Thymus (tissue), 11 donors: ENCODE measurements around the gene EFCC1. TPM values are rescaled to one million over a fixed set of nuclear protein-coding genes. Genes with fewer than 3 reads are reported as not detected.

ENCODE experiments used
- DNase-seq, 9 donors: peaks; one replicate each; pipeline ENCODE4 v3.0.0-alpha.2; 2013; ENCODE audit warnings: low spot score in 9 of 9, low read depth in 6 of 9, missing footprints in 1 of 9
- H3K27ac ChIP-seq, 2 donors: one replicate each; pipeline ENCODE4 v1.5.1; 2013; ENCODE audit warnings: control low read depth in 1 of 2, low read depth in 1 of 2, low read length in 1 of 2, mild to moderate bottlenecking in 1 of 2, moderate library complexity in 1 of 2
- H3K27me3 ChIP-seq, 2 donors: one replicate each; pipeline ENCODE4 v1.5.1; 2013; ENCODE audit warnings: low read length in 1 of 2; ENCODE audit not compliant: control insufficient read depth in 2 of 2, insufficient read depth in 1 of 2
- H3K36me3 ChIP-seq, 2 donors: one replicate each; pipeline ENCODE4 v1.5.1; 2013; ENCODE audit warnings: low read length in 1 of 2, mild to moderate bottlenecking in 1 of 2, moderate library complexity in 1 of 2; ENCODE audit not compliant: control insufficient read depth in 2 of 2, insufficient read depth in 2 of 2
- H3K4me1 ChIP-seq, 2 donors: one replicate each; pipeline ENCODE4 v1.5.1; 2013; ENCODE audit warnings: low read length in 2 of 2; ENCODE audit not compliant: control insufficient read depth in 2 of 2, insufficient read depth in 2 of 2
- H3K4me3 ChIP-seq, 2 donors: one replicate each; pipeline ENCODE4 v1.5.1; 2013; ENCODE audit warnings: low read length in 2 of 2, control low read depth in 1 of 2, mild to moderate bottlenecking in 1 of 2
- H3K9me3 ChIP-seq, 2 donors: one replicate each; pipeline ENCODE4 v1.5.1; 2013; ENCODE audit warnings: low read length in 1 of 2, mild to moderate bottlenecking in 1 of 2; ENCODE audit not compliant: control insufficient read depth in 2 of 2, insufficient read depth in 1 of 2
- WGBS: extraction: QIAGEN DNeasy Blood & Tissue Kit; methylation state at CpG from one replicate; pipeline ENCODE4 v1.1.7; 2013; 5-methylcytosine and 5-hydroxymethylcytosine counted together
- polyA plus RNA-seq: library from polyadenylated mRNA; stranded (reverse); fragments of 200-250 nt; gene quantifications from one replicate; pipeline ENCODE4 v1.2.3, GENCODE V29; 2013
- total RNA-seq: library from RNA; stranded (reverse); fragments of 120-200 nt; gene quantifications from one replicate; pipeline ENCODE4 v1.2.4, GENCODE V29; 2013
- donor health status: healthy.

EFCC1 gene
- total and polyA plus RNA-seq, 2 donors, result 1.0 to 1.5 TPM

DNA sequence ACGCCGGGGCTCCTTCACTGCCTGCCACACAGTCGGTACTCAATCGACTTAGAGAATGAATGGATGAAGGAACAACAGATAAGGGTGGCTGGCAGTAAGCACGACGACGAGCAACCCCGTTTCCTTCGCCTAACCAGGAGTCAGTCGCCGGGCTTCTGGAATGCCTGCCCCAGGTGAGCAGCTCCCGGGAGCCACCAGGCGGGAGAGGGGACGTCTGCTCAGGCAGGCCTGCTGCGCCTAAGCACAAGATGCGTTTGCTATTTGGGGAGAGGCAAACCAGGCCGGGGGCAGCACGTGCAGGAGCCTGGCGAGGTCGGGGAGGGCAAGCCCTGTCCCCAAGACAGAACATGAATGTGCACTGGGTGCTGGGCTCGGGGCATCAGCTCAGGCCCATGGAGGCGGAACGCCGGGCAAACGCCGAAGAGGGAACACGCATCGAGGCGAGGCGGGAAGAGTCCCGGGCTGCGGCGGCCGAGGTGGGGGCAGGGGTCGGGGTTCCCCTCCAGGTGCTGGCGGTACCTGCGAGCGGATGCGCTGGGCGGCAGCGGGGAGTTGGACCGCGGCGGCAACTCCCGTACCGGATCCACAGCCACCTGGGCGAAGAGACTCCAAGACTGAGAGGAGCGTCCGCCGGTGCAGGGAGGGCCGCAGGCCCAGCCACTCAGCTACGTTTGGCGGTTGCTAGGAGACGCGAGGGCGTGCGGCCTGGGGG, 7.5 kb upstream of the EFCC1 start, which contains the start of gene CFAP92:
Gene CFAP92, minus strand, starts transcription at position 616 of the 712 bp plus-strand sequence. CDS start 772 bp downstream, outside the sequence.
- peaks cover 46 to 62% of the 10 kb centered on the region in 2 donors for H3K4me1 ChIP-seq
- H3K27me3 ChIP-seq, result no peaks in the 10 kb centered on the region
- H3K9me3 ChIP-seq, result no peaks in the 10 kb centered on the region
- WGBS, result 29% methylated on average over 57 of the region's 57 CpGs
- H3K27ac ChIP-seq, result peak within 1 kb of the TSS; percentile 90 to 91
- H3K36me3 ChIP-seq, result no peaks in the 10 kb centered on the region
- peak in 7 of 9 donors; percentile 75 to 95 (median 89) for DNase-seq
- peak within 1 kb of the TSS; percentile 43 to 46 for H3K4me3 ChIP-seq

DNA sequence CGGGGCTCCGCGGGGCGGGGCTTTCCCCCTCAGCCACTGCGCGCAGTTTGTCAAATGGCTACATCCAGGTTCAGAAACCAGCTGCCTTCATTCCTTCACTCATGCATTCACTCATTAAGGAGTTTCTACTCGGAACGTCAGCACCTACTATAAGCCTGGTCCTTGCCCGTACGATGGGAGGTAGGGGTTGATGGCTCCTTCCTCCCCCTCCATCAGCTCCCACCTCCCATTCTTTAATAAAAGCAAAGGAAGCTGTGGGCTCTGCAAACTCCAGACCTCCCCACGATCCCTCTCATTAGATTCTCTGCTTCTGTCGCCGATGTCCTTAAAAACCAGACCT, 7.0 kb upstream of the EFCC1 start:
- Histone ChIP-seq H3K9me3 (no peaks in the 10 kb centered on the region), H3K36me3 (no peaks in the 10 kb centered on the region), H3K27ac (peak overlapping the region; percentile 53 to 90), H3K27me3 (no peaks in the 10 kb centered on the region), H3K4me1 (peaks cover 51 to 67% of the 10 kb centered on the region in 2 donors), H3K4me3 (peak overlapping the region; percentile 43 to 46)
- WGBS, result 2% methylated on average over 13 of the region's 13 CpGs
- peak in 1 of 9 donors; percentile 86 for DNase-seq

DNA sequence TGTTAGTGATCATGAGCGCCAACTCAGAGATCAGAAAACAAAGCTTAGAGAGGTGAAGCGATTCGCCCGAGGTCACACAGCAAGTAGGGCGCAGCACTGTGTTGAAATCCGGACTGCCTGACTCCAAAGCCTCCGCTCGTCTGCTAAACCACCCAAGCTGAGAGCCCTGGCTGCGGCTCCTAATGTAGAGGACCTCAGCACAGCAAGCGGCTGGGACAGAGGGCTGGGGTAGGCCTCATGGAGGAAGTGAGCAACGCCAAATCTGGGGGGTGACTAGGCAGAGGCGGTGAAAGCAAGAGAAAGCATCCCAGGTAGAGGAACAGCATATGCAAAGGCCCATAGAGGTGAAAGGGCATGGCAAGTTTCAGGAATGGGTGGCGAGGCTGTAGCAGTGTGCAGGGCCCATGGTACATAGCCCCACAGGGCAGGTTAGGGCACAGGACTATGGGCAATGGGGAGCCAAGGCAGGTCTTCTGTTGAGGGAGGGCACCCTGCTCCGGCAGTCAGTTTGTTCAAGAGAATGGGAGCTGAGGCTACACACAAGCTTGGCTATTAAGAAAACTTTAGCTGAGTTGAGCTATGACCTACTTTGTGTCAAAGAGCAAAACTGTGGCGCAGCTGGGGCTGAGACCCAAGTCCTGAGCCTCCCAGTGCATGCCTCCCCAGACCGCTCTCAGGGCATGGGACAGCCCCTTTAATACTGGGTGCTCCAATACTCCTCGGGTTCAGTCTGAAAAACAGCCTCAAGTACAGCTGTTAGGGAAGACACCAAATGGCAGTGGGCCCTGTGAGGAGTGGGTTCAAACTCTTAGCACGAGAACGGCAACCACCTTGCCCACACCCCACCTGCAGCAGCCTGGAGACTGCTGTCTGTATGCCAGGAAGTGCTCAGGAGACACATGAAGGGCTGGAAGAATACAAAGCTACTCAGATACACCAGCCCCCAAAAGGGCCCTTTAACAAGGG, 6.2 kb upstream of the EFCC1 start:
- Histone ChIP-seq H3K4me1 (peaks cover 57 to 72% of the 10 kb centered on the region in 2 donors), H3K4me3 (peak overlapping the region; percentile 43 to 46), H3K27me3 (no peaks in the 10 kb centered on the region), H3K36me3 (no peaks in the 10 kb centered on the region), H3K9me3 (peaks cover 0 to 2% of the 10 kb centered on the region in 2 donors), H3K27ac (peak overlapping the region; percentile 90 to 91)
- 62% methylated on average over 19 of the region's 19 CpGs for WGBS
- peak in 5 of 9 donors; percentile 48 to 87 (median 69) for DNase-seq

DNA sequence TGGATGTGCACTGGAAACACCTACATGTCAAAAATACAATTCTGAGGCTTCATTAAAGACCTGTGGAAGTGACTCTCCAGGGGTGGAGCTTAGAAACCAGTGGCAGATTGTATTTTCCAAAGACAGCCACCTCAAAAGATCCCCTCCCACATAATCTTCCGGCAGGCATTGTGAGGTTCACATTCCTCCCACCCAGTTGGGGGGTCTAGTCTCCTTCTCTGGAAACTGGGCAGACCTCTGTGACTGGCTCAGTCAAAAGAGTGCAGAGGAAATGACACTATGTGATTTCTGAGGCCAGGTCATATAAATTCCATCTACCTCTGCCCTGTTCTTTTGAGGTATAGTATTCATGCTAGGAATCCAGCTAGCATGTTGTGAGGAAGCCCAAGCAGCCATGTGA, 5.4 kb upstream of the EFCC1 start:
- DNase-seq, result no peak
- Histone ChIP-seq H3K4me3 (no peak overlapping the region), H3K27me3 (peaks cover 0 to 3% of the 10 kb centered on the region in 2 donors), H3K9me3 (peaks cover 0 to 4% of the 10 kb centered on the region in 2 donors), H3K4me1 (peaks cover 64 to 80% of the 10 kb centered on the region in 2 donors), H3K27ac (peak overlapping the region; percentile 90 to 91), H3K36me3 (no peaks in the 10 kb centered on the region)
- WGBS, result 79% methylated on average over 1 of the region's 1 CpG

DNA sequence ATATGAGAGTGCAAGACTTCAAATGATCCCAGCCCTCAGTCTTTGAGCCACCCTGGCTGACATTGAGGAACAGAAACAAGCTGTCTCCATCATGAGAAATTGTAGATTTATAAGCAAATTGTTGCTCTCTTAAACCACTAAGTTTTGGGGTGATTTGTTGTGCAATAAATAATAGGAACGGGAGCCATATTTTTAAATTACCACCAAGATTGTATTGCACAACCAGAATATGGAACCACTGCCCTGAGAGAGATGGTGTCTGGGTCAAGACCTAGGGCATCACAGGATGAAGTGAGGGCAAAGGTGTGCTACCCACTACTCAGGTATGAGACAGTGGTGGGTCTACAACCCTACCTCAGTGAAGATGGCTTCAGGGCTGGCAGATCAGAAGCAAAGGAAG, 4.9 kb upstream of the EFCC1 start:
- H3K4me1 ChIP-seq, result peaks cover 65 to 85% of the 10 kb centered on the region in 2 donors
- peaks cover 0 to 8% of the 10 kb centered on the region in 2 donors for H3K27me3 ChIP-seq
- 86% methylated on average over 1 of the region's 1 CpG for WGBS
- no peak overlapping the region for H3K4me3 ChIP-seq
- peak in 1 of 9 donors; percentile 55 for DNase-seq
- H3K36me3 ChIP-seq, result no peaks in the 10 kb centered on the region
- peaks cover 0 to 9% of the 10 kb centered on the region in 2 donors for H3K9me3 ChIP-seq
- peak overlapping the region; percentile 55 to 90 for H3K27ac ChIP-seq

DNA sequence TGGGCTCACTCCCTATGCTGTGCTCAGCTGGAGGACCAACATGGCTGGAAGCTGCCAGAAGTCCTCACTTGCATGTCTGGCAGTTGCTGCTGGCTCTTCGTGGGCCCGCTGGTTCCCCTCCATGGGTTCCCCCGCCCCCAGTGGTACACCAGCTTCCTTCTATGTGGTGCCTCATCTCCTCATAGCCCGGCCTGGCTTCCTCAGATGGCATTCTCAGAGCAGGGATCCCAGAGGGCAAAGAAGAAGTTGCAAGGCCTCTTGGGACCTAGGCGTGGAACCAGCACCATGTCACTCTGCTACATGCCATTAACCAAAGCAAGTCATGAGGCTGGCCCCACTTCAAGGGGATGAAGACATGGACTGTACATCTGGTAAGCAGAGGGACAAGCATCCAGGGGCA, 4.4 kb upstream of the EFCC1 start:
- Histone ChIP-seq H3K4me1 (peaks cover 65 to 82% of the 10 kb centered on the region in 2 donors), H3K27me3 (peaks cover 4 to 13% of the 10 kb centered on the region in 2 donors)
- WGBS, result 58% methylated on average over 5 of the region's 5 CpGs

DNA sequence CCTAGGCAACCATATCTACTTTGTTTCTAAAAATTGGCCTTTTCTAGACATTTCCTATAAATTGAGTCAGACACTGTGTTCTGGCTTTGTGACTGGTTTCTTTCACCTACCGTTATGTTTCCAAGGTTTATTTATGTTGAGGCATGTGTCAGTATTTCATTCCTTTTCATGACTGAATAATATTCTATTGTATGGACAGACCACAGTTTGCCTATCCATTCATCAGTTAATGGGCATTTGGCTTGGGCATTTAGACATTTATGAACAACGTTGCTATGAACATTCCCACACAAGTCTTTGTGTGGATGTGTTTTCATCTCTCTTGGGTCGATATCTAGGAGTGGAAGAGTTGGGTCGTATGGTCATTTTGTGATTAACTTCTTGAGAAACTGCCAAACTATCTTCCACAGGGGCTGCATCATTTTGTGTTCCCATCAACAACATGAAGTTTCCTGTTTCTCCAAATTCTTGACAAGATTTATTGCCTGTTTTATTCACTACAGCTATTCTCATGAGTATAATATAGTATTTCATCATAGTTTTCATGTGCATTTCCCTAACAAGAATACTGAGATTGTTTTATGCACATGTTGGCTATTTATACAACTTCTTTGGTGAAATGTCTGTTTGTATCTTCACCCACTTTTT, 3.5 kb upstream of the EFCC1 start:
- Histone ChIP-seq H3K27me3 (peaks cover 4 to 21% of the 10 kb centered on the region in 2 donors), H3K4me1 (peaks cover 66 to 82% of the 10 kb centered on the region in 2 donors), H3K4me3 (no peak overlapping the region), H3K36me3 (no peaks in the 10 kb centered on the region), H3K9me3 (peaks cover 0 to 10% of the 10 kb centered on the region in 2 donors), H3K27ac (peak overlapping the region in 1 of 2 donors; percentile 92)
- WGBS, result 77% methylated on average over 4 of the region's 4 CpGs
- no peak for DNase-seq

More for the DNA sequence above, 4.4 kb upstream of the EFCC1 start:
- no peak for DNase-seq
- peak overlapping the region; percentile 53 to 90 for H3K27ac ChIP-seq
- H3K9me3 ChIP-seq, result peaks cover 0 to 10% of the 10 kb centered on the region in 2 donors
- no peaks in the 10 kb centered on the region for H3K36me3 ChIP-seq
- H3K4me3 ChIP-seq, result no peak overlapping the region

DNA sequence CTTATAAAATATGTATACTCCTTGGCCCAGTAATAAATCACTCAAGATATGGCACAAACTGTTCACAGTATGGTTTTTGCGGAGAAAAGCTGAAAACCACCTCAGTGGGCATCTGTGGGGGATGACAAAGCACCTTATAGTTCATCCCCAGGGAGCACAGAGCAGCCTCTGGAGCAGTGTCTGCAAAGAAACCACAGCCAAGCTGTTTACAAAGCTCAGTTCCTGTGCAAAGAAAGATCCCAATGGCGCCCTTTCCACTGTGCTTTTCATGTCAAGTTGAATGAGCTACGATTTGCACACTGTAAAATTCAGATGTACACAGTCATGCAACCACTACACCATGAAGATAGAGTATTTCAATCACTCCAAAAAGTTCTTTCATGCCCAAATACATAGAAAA, 2.5 kb upstream of the EFCC1 start:
- peak overlapping the region; percentile 8 to 33 for H3K4me3 ChIP-seq
- peaks cover 68 to 82% of the 10 kb centered on the region in 2 donors for H3K4me1 ChIP-seq
- peak overlapping the region; percentile 86 to 92 for H3K27ac ChIP-seq
- peaks cover 7 to 31% of the 10 kb centered on the region in 2 donors for H3K27me3 ChIP-seq
- 7% methylated on average over 3 of the region's 3 CpGs for WGBS
- peaks cover 0 to 10% of the 10 kb centered on the region in 2 donors for H3K9me3 ChIP-seq
- peak in 2 of 9 donors; percentile 44 to 74 for DNase-seq
- no peaks in the 10 kb centered on the region for H3K36me3 ChIP-seq
